ENCODE data around the gene RBM6. TPM values are rescaled to one million over a fixed set of nuclear protein-coding genes. Genes with fewer than 3 reads are reported as not detected.

The RBM6 gene
- total RNA-seq, 1 experiment from 2014 or later: 74.1 TPM

DNA sequence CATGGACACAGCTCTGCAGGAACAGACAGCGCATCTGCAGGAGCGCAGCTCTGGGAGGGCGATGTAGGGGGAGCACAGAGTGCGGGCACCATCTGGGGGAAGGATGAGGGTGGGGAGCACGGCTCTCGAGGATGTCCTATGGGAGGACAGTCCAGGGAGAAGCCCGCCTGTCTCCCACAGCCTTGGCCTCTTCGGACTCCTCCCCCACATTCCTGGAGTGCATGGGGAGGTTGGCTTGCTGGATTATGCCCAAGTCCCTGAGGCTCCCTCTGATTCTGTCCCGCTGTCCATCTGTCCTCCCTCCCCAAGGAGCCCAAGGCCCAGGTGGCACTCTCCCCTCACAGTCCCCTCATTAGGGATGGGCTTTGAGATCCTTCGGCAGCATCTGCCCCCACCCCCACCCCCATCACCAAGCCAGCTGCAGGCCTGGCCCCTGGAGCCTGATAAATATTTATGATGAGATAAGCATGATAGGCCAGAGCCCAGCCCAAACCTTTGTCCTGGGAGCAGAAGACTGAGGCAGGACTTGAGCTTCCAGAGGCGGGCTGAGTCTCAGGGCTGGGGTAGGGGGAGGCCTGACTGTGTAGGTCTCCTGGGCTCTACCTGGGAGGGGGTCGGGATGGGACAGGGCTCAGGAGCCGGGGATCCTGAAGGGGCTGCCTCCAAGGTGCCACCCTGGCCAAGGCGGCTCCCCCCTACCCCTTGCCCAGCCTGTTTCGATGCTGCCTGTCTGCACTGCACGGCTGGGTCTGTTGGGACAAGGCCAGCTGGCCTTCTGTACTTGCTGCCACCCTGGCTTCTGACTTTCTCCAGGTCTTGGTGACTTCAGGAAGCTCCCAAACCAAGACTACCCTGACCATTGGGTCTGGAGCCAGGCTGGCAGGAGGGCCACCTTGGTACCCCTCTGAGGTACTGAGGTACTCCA lies 186.6 kb downstream of the RBM6 start:
- DNase-seq: peak; percentile 63 to 72
- Mint-ChIP-seq H3K9me3 (ENCODE audit: unreplicated experiment) (no peaks in the 10 kb centered on the region), H3K36me3 (ENCODE audit: insufficient read depth, unreplicated experiment) (peaks cover 35% of the 10 kb centered on the region), H3K27me3 (ENCODE audit: insufficient read depth, unreplicated experiment) (no peaks in the 10 kb centered on the region), H3K4me1 (ENCODE audit: low read depth, unreplicated experiment) (peaks cover 33% of the 10 kb centered on the region), H3K27ac (ENCODE audit: unreplicated experiment) (peak overlapping the region; percentile 88), H3K4me3 (ENCODE audit: unreplicated experiment) (peak overlapping the region; percentile 38)
- ChIA-PET POLR2A (no interaction called here), CTCF (interaction anchor here (0.6 to 1.3 kb wide), 4 partner anchors 11 to 100 kb away, joined by 3 to 4 read pairs (median 4); partner anchors contain the start of gene GNAT1)
- TF ChIP-seq, protein P1, sequence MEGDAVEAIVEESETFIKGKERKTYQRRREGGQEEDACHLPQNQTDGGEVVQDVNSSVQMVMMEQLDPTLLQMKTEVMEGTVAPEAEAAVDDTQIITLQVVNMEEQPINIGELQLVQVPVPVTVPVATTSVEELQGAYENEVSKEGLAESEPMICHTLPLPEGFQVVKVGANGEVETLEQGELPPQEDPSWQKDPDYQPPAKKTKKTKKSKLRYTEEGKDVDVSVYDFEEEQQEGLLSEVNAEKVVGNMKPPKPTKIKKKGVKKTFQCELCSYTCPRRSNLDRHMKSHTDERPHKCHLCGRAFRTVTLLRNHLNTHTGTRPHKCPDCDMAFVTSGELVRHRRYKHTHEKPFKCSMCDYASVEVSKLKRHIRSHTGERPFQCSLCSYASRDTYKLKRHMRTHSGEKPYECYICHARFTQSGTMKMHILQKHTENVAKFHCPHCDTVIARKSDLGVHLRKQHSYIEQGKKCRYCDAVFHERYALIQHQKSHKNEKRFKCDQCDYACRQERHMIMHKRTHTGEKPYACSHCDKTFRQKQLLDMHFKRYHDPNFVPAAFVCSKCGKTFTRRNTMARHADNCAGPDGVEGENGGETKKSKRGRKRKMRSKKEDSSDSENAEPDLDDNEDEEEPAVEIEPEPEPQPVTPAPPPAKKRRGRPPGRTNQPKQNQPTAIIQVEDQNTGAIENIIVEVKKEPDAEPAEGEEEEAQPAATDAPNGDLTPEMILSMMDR (IDR thresholded peaks at IDR 0.05; ENCODE audit: insufficient read depth in 1 of 2, low read depth in 1 of 2, low read length in 1 of 2, severe bottlenecking in 1 of 2, unreplicated experiment in 1 of 2): no peak
- no peaks in the 10 kb centered on the region for H3K27me3 ChIP-seq (replicated peaks; ENCODE audit: control insufficient read depth, insufficient read depth, low read length)
- H3K9me3 ChIP-seq: no peaks in the 10 kb centered on the region
- H3K36me3 ChIP-seq (ENCODE audit: control insufficient read depth, insufficient read depth, low read length): no peaks in the 10 kb centered on the region
- H3K4me3 ChIP-seq (ENCODE audit: low read depth, low read length): no peak overlapping the region
- intact Hi-C loops (cut with micrococcal nuclease; ENCODE audit: unreplicated experiment): no loop called here
- peaks cover 49% of the 10 kb centered on the region for H3K4me1 ChIP-seq
- no TSS peak for BruUV-seq (replicated peaks)

Other genes with a start within 250 kb of the RBM6 start
- gene AMIGO3, start 220.5 kb upstream of the RBM6 start, total RNA-seq (2022): not detected in 2 replicates
- gene GMPPB, start 216.2 kb upstream of the RBM6 start, total RNA-seq (2022): 26.2 and 26.5 TPM in 2 replicates
- gene IP6K1, start 153.6 kb upstream of the RBM6 start, total RNA-seq (2022): 35.5 and 39.6 TPM in 2 replicates
- gene CDHR4, start 140.3 kb upstream of the RBM6 start, total RNA-seq (2022): not detected in 2 replicates
- not detected in 2 replicates for gene INKA1, start 136.9 kb upstream of the RBM6 start, total RNA-seq (2022)
- 0.93 TPM in 1 of 2 replicates, not detected in the other for gene UBA7, start 126.2 kb upstream of the RBM6 start, total RNA-seq (2022)
- 25.1 and 28.0 TPM in 2 replicates for gene TRAIP, start 83.6 kb upstream of the RBM6 start, total RNA-seq (2022)
- gene CAMKV, start 70.2 kb upstream of the RBM6 start, total RNA-seq (2022): 13.1 and 15.6 TPM in 2 replicates
- gene MST1R, start 36.3 kb upstream of the RBM6 start, total RNA-seq (2022): 11.8 and 13.6 TPM in 2 replicates
- 7.4 and 7.7 TPM in 2 replicates for gene MON1A, start 10.3 kb upstream of the RBM6 start, total RNA-seq (2022)
- 145 and 166 TPM in 2 replicates for gene RBM5, start 148.8 kb downstream of the RBM6 start, total RNA-seq (2022)
- gene SEMA3F, start 215.2 kb downstream of the RBM6 start, total RNA-seq (2022): 11.3 and 16.5 TPM in 2 replicates

All from Caco-2 (cell line).